ENCODE data around the gene CDH13.

The CDH13 gene

DNA sequence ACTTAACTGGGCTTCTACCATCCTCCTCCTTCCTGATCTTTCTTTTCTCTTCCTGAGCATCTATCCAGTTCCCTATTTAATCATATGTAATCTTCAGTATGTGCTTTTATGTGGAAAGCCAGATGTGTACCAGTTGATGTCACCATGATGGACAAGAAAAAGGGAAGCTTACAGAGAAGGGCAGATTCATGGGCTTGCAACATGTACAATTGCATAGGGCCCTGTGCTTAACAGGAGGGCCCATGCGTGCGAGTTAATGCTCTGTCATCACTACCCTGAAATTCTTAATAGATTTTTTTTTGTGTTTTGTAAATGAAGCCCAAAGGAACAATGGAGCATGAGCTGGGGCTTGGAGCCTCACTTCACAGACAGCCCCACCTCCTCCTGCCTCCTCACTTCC lies 124.3 kb downstream of the CDH13 start:
- no peak overlapping the region for H3K4me3 ChIP-seq (ENCODE audit: low read depth, low read length)
- TF ChIP-seq, protein P1, sequence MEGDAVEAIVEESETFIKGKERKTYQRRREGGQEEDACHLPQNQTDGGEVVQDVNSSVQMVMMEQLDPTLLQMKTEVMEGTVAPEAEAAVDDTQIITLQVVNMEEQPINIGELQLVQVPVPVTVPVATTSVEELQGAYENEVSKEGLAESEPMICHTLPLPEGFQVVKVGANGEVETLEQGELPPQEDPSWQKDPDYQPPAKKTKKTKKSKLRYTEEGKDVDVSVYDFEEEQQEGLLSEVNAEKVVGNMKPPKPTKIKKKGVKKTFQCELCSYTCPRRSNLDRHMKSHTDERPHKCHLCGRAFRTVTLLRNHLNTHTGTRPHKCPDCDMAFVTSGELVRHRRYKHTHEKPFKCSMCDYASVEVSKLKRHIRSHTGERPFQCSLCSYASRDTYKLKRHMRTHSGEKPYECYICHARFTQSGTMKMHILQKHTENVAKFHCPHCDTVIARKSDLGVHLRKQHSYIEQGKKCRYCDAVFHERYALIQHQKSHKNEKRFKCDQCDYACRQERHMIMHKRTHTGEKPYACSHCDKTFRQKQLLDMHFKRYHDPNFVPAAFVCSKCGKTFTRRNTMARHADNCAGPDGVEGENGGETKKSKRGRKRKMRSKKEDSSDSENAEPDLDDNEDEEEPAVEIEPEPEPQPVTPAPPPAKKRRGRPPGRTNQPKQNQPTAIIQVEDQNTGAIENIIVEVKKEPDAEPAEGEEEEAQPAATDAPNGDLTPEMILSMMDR (IDR thresholded peaks at IDR 0.05; ENCODE audit: low read depth, low read length), result no peak
- DNase-seq, result no peak
- no peaks in the 10 kb centered on the region for H3K27me3 ChIP-seq (ENCODE audit: insufficient read depth, low read depth, severe bottlenecking)
- H3K9me3 ChIP-seq (ENCODE audit: severe bottlenecking), result no peaks in the 10 kb centered on the region
- H3K27ac ChIP-seq, result no peak overlapping the region
- H3K36me3 ChIP-seq, result no peaks in the 10 kb centered on the region

DNA sequence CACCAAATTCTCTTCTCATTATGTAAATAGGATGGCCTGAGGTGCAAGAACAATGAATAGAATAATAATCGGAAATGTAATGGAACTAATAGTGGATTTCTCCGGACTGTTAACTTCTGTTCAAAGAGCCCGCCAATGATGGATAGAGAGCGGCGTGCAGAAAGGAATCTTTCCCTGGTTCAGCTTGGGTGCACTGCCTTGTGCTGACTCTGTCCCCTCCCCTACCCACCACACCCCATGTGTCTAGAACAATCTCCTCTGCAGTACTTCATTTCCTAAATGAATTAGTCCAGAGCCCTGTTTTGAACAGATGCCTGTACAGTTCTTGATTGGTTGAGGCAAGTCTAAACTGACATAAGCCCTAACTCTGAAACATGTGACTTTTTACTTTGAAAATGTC lies 125.4 kb downstream of the CDH13 start:
- Histone ChIP-seq H3K36me3 (no peaks in the 10 kb centered on the region), H3K27ac (no peak overlapping the region), H3K27me3 (ENCODE audit: insufficient read depth, low read depth, severe bottlenecking) (no peaks in the 10 kb centered on the region), H3K9me3 (ENCODE audit: severe bottlenecking) (no peaks in the 10 kb centered on the region), H3K4me3 (ENCODE audit: low read depth, low read length) (no peak overlapping the region)
- TF ChIP-seq, protein P1 (IDR thresholded peaks at IDR 0.05; ENCODE audit: low read depth, low read length), result no peak
- no peak for DNase-seq

DNA sequence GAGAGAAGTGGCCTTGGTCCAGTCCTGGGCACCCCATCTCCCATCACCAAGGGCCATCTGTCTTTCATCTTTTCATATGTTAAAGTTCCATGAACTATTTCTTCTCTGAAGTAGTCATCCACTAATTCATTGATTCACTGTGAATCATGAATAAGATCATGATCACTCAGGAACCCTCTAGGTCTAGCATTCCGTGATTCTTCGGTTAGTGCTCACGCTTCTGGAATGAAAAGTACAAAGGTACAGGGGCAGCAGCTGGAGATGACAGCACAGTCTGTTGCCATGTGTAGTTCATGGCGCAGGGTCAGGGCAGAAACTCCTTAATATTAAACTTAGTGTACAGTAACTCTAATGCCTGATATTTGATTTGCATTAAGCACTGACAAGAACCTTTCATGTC lies 127.1 kb downstream of the CDH13 start:
- H3K27me3 ChIP-seq (ENCODE audit: insufficient read depth, low read depth, severe bottlenecking), result no peaks in the 10 kb centered on the region
- no peaks in the 10 kb centered on the region for H3K9me3 ChIP-seq (ENCODE audit: severe bottlenecking)
- TF ChIP-seq, protein P1 (IDR thresholded peaks at IDR 0.05; ENCODE audit: low read depth, low read length), result no peak
- H3K27ac ChIP-seq, result no peak overlapping the region
- DNase-seq, result no peak
- H3K36me3 ChIP-seq, result no peaks in the 10 kb centered on the region
- no peak overlapping the region for H3K4me3 ChIP-seq (ENCODE audit: low read depth, low read length)

DNA sequence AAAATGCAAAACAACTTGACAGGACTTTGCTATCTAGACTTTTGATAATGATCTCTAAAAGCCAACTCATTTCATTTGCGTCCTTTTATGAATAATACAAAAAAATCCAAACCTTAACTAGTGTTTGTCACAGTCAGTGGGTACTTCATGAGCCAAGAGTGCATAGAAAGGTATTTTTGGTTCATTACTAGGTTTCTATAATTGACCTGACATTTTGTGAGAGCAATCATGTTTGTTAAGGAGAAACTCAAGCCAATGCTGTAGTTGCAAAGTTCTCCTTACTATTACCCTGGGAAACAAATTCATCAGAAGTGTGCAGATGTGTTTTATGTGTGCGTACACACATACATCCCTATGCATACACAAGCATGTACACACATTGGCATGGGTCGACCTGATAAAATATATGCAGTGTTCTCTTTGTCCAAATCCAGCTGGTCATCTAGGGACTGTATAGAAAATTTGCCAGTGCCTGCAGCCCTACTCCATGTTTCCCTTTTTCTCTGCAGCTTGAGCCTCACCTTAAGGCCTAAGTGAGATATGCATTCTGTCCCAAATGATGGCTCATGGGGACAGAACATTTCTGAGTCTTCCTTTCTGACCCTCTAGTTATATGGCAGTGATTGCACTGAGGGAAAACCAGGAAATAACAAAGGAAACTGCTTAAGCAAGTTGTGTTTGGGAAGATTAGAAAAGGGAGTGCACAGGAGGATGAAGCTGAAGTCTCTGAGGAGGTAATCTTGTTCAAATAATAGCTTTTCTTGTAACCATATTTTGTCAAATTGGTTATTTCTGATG lies 128.1 kb downstream of the CDH13 start:
- no peaks in the 10 kb centered on the region for H3K27me3 ChIP-seq (ENCODE audit: insufficient read depth, low read depth, severe bottlenecking)
- no peak overlapping the region for H3K4me3 ChIP-seq (ENCODE audit: low read depth, low read length)
- no peaks in the 10 kb centered on the region for H3K36me3 ChIP-seq
- TF ChIP-seq, protein P1 (IDR thresholded peaks at IDR 0.05; ENCODE audit: low read depth, low read length), result no peak
- H3K9me3 ChIP-seq (ENCODE audit: severe bottlenecking), result no peaks in the 10 kb centered on the region
- DNase-seq, result no peak
- H3K27ac ChIP-seq, result no peak overlapping the region

DNA sequence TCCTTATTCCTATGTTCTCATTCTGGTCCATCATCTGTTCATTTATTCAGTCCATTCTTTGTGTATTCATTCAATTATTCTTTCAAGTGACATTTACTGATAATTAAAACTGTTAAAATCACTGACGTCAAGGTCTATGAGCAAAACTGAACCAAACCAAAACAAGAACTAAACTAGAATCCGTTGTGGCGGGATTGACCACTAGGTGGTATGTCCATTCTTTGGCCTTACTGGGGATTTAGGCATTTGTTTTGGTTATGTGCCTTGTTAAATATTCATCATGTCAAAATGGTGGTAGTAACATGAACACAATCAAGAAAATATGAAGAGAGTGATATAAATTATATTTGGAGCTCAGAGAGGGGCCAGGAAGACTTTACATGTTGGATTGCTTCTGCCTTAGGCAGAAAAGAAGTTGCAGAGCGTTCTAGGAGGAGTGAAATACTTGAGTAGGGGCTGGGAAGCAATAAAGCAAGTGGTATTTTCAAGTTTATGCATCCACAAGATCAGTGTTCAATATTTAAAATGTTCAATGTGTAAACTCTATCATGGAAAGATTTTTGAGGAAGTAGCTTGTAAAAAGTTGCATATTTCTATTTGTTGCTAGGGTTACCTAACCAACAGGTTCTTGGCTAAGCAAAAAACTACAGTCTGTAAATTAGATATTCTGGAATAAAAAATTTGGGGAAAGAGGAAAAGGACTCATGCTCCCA lies 129.0 kb downstream of the CDH13 start:
- no peak overlapping the region for H3K4me3 ChIP-seq (ENCODE audit: low read depth, low read length)
- peak; percentile 8 for DNase-seq
- TF ChIP-seq, protein P1 (IDR thresholded peaks at IDR 0.05; ENCODE audit: low read depth, low read length), result peak; percentile 24; the same call in 1 of the 2 replicates
- no peaks in the 10 kb centered on the region for H3K27me3 ChIP-seq (ENCODE audit: insufficient read depth, low read depth, severe bottlenecking)
- H3K36me3 ChIP-seq, result no peaks in the 10 kb centered on the region
- no peak overlapping the region for H3K27ac ChIP-seq
- H3K9me3 ChIP-seq (ENCODE audit: severe bottlenecking), result no peaks in the 10 kb centered on the region
